Tibial nerve (tissue), 4 donors: ENCODE measurements around the gene SORCS2. TPM values are rescaled to one million over a fixed set of nuclear protein-coding genes. Genes with fewer than 3 reads are reported as not detected.
A peak's percentile ranks its signal among the peaks of the same experiment; 100 is the strongest.

Experiments
- DNase-seq, 2 donors: peaks; one replicate each; pipeline ENCODE4 v3.0.0-alpha.2; 2019; ENCODE audit warnings: low spot score in 2 of 2
- H3K27ac ChIP-seq, 4 donors: fragments of 200-600 bp; sonication (generic) in 3 of 4; one replicate each; pipeline ENCODE4 v1.5.1; 2017 to 2019; ENCODE audit warnings: mild to moderate bottlenecking in 1 of 4
- H3K27me3 ChIP-seq, 2 donors: fragments of 200-600 bp; sonication (generic) in 1 of 2; one replicate each; pipeline versions ENCODE4 v1.5.1 to v1.6.0; 2017 to 2019
- H3K36me3 ChIP-seq, 3 donors: fragments of 200-600 bp; sonication (generic); one replicate each; pipeline ENCODE4 v1.5.1; 2018 to 2019
- H3K4me1 ChIP-seq, 4 donors: fragments of 200-600 bp; sonication (generic) in 3 of 4; one replicate each; pipeline ENCODE4 v1.5.1; 2017 to 2019
- H3K4me3 ChIP-seq, 4 donors: fragments of 200-600 bp; sonication (generic) in 3 of 4; one replicate each; pipeline ENCODE4 v1.5.1; 2017 to 2019; ENCODE audit warnings: mild to moderate bottlenecking in 1 of 4, moderate library complexity in 1 of 4
- H3K9me3 ChIP-seq, 4 donors: fragments of 200-600 bp; sonication (generic) in 3 of 4; one replicate each; pipeline ENCODE4 v1.5.1; 2017 to 2019
- EP300 ChIP-seq, 2 donors: sonication (generic); formaldehyde crosslinking; IDR thresholded peaks; one replicate each; pipeline ENCODE4 v1.6.1; 2017; ENCODE audit warnings: antibody characterized with exemption in 2 of 2, mild to moderate bottlenecking in 1 of 2
- POLR2A ChIP-seq, 2 donors: fragments of 450-650 bp; IDR thresholded peaks; one replicate each; pipeline ENCODE4 v1.6.1; 2017; ENCODE audit warnings: antibody characterized with exemption in 2 of 2, mild to moderate bottlenecking in 2 of 2, moderate library complexity in 2 of 2
- WGBS, 2 donors: methylation state at CpG; one replicate each; pipeline ENCODE4 v1.1.5; 2018; 5-methylcytosine and 5-hydroxymethylcytosine counted together
- total RNA-seq, 4 donors: library from RNA; depleted of rRNA; stranded (reverse); fragments of >200 nt; gene quantifications; one replicate each; pipeline ENCODE4 v1.1.0, GENCODE V29; 2016
- TF ChIP-seq, protein P1 (sequence below), 5 experiments: fragments of 200-600 bp in 3 of 5; fragments of 450-650 bp in 2 of 5; sonication (generic) in 3 of 5; IDR thresholded peaks; one replicate each; pipeline ENCODE4 v1.5.1; 2016 to 2019; ENCODE audit warnings: antibody characterized with exemption in 5 of 5, mild to moderate bottlenecking in 3 of 5, moderate library complexity in 2 of 5

Gene SORCS2
- total RNA-seq, 4 donors from 2014 or later = 15.6 to 48.9 (median 38.3) TPM

DNA sequence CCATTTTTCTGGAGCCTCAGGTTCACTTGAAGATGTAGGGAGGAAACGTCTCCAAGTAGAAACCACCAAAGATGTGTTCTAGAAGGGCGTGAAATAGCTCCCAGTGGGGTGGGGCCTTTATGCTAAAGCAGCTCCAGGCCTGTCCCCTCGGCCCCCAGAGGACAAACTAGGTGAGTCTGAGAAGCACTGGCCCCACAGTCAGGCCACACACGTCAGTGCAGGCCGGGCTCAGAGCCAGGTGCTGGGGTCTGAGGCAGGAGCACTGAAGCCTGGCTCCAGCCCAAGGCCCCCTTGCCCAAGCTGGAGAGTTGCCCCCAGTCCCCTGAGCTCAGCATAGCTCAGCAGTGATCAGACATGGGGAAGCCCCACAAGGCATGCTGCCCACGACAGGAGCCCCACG, 337.7 kb downstream of the SORCS2 start:
- peak overlapping the region in 1 of 4 donors; percentile 3 for H3K27ac ChIP-seq
- 53 to 71% methylated on average over 7 of the region's 7 CpGs for WGBS, 2 donors
- H3K36me3 ChIP-seq = peaks cover 0 to 12% (median 0%) of the 10 kb centered on the region in 3 donors
- no peak for DNase-seq
- H3K9me3 ChIP-seq = peaks cover 0 to 9% (median 0%) of the 10 kb centered on the region in 4 donors
- no peaks in the 10 kb centered on the region for H3K27me3 ChIP-seq
- H3K4me3 ChIP-seq = no peak overlapping the region
- H3K4me1 ChIP-seq = peaks cover 0 to 33% (median 0%) of the 10 kb centered on the region in 4 donors
- TF ChIP-seq, protein P1, sequence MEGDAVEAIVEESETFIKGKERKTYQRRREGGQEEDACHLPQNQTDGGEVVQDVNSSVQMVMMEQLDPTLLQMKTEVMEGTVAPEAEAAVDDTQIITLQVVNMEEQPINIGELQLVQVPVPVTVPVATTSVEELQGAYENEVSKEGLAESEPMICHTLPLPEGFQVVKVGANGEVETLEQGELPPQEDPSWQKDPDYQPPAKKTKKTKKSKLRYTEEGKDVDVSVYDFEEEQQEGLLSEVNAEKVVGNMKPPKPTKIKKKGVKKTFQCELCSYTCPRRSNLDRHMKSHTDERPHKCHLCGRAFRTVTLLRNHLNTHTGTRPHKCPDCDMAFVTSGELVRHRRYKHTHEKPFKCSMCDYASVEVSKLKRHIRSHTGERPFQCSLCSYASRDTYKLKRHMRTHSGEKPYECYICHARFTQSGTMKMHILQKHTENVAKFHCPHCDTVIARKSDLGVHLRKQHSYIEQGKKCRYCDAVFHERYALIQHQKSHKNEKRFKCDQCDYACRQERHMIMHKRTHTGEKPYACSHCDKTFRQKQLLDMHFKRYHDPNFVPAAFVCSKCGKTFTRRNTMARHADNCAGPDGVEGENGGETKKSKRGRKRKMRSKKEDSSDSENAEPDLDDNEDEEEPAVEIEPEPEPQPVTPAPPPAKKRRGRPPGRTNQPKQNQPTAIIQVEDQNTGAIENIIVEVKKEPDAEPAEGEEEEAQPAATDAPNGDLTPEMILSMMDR (IDR thresholded peaks at IDR 0.05) = no peak
- no peak for TF ChIP-seq POLR2A (IDR thresholded peaks at IDR 0.05)

DNA sequence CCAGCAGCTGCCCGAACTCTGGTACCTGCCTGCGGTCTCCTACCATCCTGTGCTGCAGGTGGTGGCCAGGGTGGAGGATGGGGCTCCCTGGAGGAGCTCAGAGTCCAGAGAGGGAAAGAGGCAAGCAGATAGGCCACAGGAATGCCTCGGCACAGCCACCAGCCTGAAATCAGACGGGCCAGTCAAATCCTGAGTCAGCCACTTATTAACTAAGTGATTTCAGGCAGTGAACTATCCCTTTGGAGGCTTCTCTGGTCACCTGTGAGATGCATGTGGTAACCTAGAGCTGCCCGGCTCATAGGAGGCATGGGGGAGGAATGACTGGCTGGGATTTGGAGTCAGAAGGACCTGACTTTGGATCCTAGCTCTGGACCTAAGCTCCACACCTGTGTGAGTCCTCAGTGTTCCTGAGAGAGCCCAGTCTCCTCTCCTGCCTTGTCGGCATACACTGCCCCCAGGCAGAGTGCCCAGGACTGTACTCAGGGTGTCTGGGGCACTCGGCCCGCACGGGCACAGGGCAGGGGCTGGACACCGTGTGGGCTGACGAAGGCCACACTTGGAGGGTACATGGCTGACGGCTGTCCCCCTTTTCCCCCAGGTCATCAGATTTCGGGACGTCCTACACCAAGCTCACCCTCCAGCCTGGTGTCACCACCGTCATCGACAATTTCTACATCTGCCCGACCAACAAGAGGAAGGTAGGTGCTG, 338.7 kb downstream of the SORCS2 start:
- Histone ChIP-seq H3K4me1 (peaks cover 0 to 29% (median 0%) of the 10 kb centered on the region in 4 donors), H3K4me3 (no peak overlapping the region), H3K36me3 (peaks cover 0 to 13% (median 0%) of the 10 kb centered on the region in 3 donors), H3K27me3 (no peaks in the 10 kb centered on the region), H3K27ac (no peak overlapping the region), H3K9me3 (peaks cover 0 to 9% (median 0%) of the 10 kb centered on the region in 4 donors)
- TF ChIP-seq POLR2A (IDR thresholded peaks at IDR 0.05) (no peak), EP300 (IDR thresholded peaks at IDR 0.05) (no peak)
- TF ChIP-seq, protein P1 (IDR thresholded peaks at IDR 0.05) = no peak
- 81 to 85% methylated on average over 16 to 17 of the region's 17 CpGs for WGBS, 2 donors
- no peak for DNase-seq

DNA sequence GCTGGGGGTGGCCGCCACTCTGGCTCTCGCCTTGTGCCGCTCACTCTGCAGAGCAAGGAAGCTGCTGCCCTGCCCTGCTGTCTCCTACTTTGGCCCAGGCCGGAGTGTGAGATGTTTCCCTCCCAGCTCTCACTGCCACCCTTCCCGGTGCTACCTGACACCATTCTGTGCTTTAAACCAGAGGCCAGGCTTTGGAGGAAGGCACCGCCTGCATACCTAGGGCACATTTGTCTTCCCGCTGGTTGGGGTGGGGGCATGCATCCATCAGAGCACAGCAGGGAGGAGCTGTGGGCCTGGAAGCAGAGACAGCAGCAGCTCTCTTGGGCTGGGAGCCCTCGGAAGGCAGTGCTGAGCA, 339.3 kb downstream of the SORCS2 start:
- Histone ChIP-seq H3K27me3 (no peaks in the 10 kb centered on the region), H3K4me1 (peaks cover 0 to 29% (median 0%) of the 10 kb centered on the region in 4 donors), H3K9me3 (peaks cover 0 to 9% (median 0%) of the 10 kb centered on the region in 4 donors), H3K27ac (no peak overlapping the region), H3K36me3 (peaks cover 0 to 13% (median 0%) of the 10 kb centered on the region in 3 donors), H3K4me3 (no peak overlapping the region)
- DNase-seq = no peak
- TF ChIP-seq POLR2A (IDR thresholded peaks at IDR 0.05) (no peak), EP300 (IDR thresholded peaks at IDR 0.05) (no peak)
- TF ChIP-seq, protein P1 (IDR thresholded peaks at IDR 0.05) = no peak
- WGBS, 2 donors = 72 to 89% methylated on average over 8 of the region's 8 CpGs

DNA sequence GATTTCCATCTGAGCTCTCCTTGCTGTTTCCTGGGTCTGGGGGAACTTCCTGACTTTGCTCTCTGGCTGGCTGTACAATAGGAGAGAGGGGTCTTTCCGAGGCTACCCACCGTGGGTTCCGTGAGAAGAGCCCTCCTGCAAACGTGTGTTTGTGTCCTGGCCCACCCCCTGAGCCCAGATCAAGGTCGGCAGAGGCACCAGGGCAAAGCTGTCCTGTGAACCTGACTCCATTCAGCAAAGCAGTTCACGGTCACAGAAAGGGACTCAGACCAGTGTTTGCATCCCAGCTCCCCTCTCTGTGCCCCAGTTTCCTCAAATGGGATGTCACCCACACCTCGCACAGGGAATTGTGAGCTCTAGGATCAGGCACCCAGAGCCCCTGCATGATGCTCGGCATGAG, 339.7 kb downstream of the SORCS2 start:
- DNase-seq = no peak
- no peaks in the 10 kb centered on the region for H3K27me3 ChIP-seq
- H3K4me1 ChIP-seq = peaks cover 0 to 29% (median 0%) of the 10 kb centered on the region in 4 donors
- peaks cover 0 to 13% (median 0%) of the 10 kb centered on the region in 3 donors for H3K36me3 ChIP-seq
- 68 to 78% methylated on average over 8 of the region's 8 CpGs for WGBS, 2 donors
- H3K4me3 ChIP-seq = no peak overlapping the region
- H3K27ac ChIP-seq = no peak overlapping the region
- H3K9me3 ChIP-seq = peaks cover 0 to 9% (median 0%) of the 10 kb centered on the region in 4 donors
- TF ChIP-seq POLR2A (IDR thresholded peaks at IDR 0.05) (no peak), EP300 (IDR thresholded peaks at IDR 0.05) (no peak)
- TF ChIP-seq, protein P1 (IDR thresholded peaks at IDR 0.05) = no peak

DNA sequence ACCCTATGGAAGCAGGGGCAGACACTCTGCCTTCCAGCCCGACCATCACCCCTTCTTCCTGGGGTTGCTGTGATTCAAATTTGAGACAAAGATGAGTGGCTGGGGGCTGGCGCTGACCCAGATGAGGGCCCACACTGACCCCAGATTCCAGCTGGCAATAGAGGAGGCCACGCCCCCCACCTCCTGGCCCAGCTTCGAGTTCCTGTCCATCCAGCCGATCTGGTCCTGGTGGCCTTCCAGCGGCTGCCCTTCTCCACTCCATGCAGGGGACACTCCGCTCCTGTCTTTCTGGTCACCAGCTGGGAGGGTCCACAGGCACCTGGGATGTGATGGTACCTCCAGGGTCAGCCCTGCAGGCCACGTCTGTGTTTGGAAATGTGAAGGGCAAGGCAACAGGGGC, 340.9 kb downstream of the SORCS2 start:
- TF ChIP-seq POLR2A (IDR thresholded peaks at IDR 0.05) (no peak), EP300 (IDR thresholded peaks at IDR 0.05) (no peak)
- TF ChIP-seq, protein P1 (IDR thresholded peaks at IDR 0.05) = no peak
- Histone ChIP-seq H3K4me3 (no peak overlapping the region), H3K36me3 (peaks cover 0 to 13% (median 0%) of the 10 kb centered on the region in 3 donors), H3K9me3 (peaks cover 0 to 9% (median 0%) of the 10 kb centered on the region in 4 donors), H3K27me3 (no peaks in the 10 kb centered on the region), H3K27ac (no peak overlapping the region), H3K4me1 (peaks cover 0 to 29% (median 0%) of the 10 kb centered on the region in 4 donors)
- WGBS, 2 donors = 76 to 80% methylated on average over 5 to 8 of the region's 8 CpGs
- no peak for DNase-seq
